Osteoblast (primary cell): ENCODE measurements around the gene KIAA1217. TPM values are rescaled to one million over a fixed set of nuclear protein-coding genes. Genes with fewer than 3 reads are reported as not detected.

Experiments
- DNase-seq: peaks from one replicate; pipeline ENCODE4 v3.0.0; 2011; ENCODE audit warnings: low spot score, mixed read lengths; ENCODE audit not compliant: insufficient read length; ENCODE audit errors: missing footprints
- H2AFZ ChIP-seq: 2 replicates; pipeline ENCODE4 v1.6.0; 2011; ENCODE audit warnings: mild to moderate bottlenecking, low read length
- H3K27ac ChIP-seq: 2 replicates; pipeline ENCODE4 v1.5.1; 2011; ENCODE audit warnings: mild to moderate bottlenecking, low read depth, low read length, moderate library complexity
- H3K27me3 ChIP-seq: 2 replicates; pipeline ENCODE4 v1.6.0; 2012; ENCODE audit warnings: mild to moderate bottlenecking, control low read depth, inconsistent platforms, low read length, moderate library complexity; ENCODE audit not compliant: insufficient read depth
- H3K36me3 ChIP-seq: 2 replicates; pipeline ENCODE4 v1.5.1; 2011; ENCODE audit warnings: mild to moderate bottlenecking, low read length, control low read depth, moderate library complexity; ENCODE audit not compliant: insufficient read depth
- H3K4me1 ChIP-seq: 2 replicates; pipeline ENCODE4 v1.5.1; 2011; ENCODE audit warnings: mild to moderate bottlenecking, low read length, control low read depth, moderate library complexity; ENCODE audit not compliant: insufficient read depth
- H3K4me2 ChIP-seq: 2 replicates; pipeline ENCODE4 v1.6.0; 2011; ENCODE audit warnings: mild to moderate bottlenecking, low read length; ENCODE audit not compliant: insufficient read depth
- H3K4me3 ChIP-seq: fragments of 200-600 bp; sonication (generic); 3 replicates; pipeline ENCODE4 v1.5.1; 2012; ENCODE audit warnings: mild to moderate bottlenecking, low read length, inconsistent platforms; ENCODE audit not compliant: insufficient read depth
- H3K79me2 ChIP-seq: 2 replicates; pipeline ENCODE4 v1.6.0; 2012; ENCODE audit warnings: mild to moderate bottlenecking, low read length, control low read depth, inconsistent platforms; ENCODE audit not compliant: insufficient read depth
- H3K9me3 ChIP-seq: 2 replicates; pipeline ENCODE4 v1.5.1; 2011; ENCODE audit warnings: low read depth, low read length, control low read depth
- H4K20me1 ChIP-seq: 2 replicates; pipeline ENCODE4 v1.6.0; 2012; ENCODE audit warnings: mild to moderate bottlenecking, low read length, control low read depth; ENCODE audit not compliant: insufficient read depth
- total RNA-seq: library from RNA; depleted of rRNA; stranded (reverse); fragments of >200 nt; gene quantifications from 2 replicates; pipeline ENCODE4 v1.2.3, GENCODE V29; 2012
- TF ChIP-seq, protein P1 (sequence below): IDR thresholded peaks from 2 replicates; pipeline ENCODE4 v1.5.1; 2011; ENCODE audit warnings: mild to moderate bottlenecking, low read depth, low read length, moderate library complexity; ENCODE audit errors: extremely low read depth

KIAA1217 gene
- total RNA-seq, 1 donor, result 51.0 TPM

DNA sequence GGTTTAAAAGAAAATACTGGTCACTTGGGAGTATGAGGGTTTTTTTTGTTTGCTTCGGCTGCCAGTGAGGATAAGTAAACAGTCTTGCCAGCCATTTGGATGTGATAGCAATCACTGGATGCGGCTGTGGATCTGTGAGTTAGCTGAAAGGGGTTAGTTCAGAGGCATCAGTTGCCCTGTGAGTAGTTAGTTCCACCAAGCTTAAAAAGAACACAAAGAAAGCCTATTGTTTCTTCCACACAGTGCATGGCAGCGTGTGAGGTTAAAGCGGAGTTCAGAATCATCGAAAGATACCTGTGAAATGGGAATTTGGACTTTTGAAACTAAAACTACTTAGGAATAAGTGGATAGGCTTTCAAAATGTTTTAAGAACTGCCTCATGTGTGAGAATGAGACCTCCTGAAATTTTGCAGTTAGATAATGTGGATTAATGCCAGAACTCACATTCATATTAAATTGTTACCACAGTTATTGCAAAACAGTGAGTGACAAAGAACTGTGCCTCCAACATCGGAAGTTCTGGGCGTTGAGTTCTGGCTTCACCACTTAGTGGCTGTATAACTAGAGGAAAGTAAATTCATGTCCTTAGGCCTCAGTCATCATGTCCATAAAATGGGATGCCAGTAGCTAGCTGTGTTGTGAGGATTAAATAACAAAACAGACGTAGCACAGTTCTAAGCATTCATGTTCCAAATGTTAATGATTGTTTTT lies 31.3 kb downstream of the KIAA1217 start:
- TF ChIP-seq, protein P1, sequence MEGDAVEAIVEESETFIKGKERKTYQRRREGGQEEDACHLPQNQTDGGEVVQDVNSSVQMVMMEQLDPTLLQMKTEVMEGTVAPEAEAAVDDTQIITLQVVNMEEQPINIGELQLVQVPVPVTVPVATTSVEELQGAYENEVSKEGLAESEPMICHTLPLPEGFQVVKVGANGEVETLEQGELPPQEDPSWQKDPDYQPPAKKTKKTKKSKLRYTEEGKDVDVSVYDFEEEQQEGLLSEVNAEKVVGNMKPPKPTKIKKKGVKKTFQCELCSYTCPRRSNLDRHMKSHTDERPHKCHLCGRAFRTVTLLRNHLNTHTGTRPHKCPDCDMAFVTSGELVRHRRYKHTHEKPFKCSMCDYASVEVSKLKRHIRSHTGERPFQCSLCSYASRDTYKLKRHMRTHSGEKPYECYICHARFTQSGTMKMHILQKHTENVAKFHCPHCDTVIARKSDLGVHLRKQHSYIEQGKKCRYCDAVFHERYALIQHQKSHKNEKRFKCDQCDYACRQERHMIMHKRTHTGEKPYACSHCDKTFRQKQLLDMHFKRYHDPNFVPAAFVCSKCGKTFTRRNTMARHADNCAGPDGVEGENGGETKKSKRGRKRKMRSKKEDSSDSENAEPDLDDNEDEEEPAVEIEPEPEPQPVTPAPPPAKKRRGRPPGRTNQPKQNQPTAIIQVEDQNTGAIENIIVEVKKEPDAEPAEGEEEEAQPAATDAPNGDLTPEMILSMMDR, result no peak
- H3K4me2 ChIP-seq, result no peak overlapping the region
- no peak overlapping the region for H3K4me3 ChIP-seq
- H3K4me1 ChIP-seq, result no peaks in the 10 kb centered on the region
- H3K36me3 ChIP-seq, result no peaks in the 10 kb centered on the region
- no peaks in the 10 kb centered on the region for H3K79me2 ChIP-seq
- no peak overlapping the region for H3K27ac ChIP-seq
- H2AFZ ChIP-seq, result no peak overlapping the region
- DNase-seq, result no peak
- H4K20me1 ChIP-seq, result no peaks in the 10 kb centered on the region
- H3K9me3 ChIP-seq, result no peaks in the 10 kb centered on the region
- H3K27me3 ChIP-seq, result no peaks in the 10 kb centered on the region

- Histone ChIP-seq H3K4me1 (no peaks in the 10 kb centered on the region), H2AFZ (no peak overlapping the region), H3K79me2 (no peaks in the 10 kb centered on the region), H3K4me2 (no peak overlapping the region), H3K9me3 (no peaks in the 10 kb centered on the region), H3K4me3 (no peak overlapping the region), H3K27ac (no peak overlapping the region), H3K36me3 (no peaks in the 10 kb centered on the region), H4K20me1 (no peaks in the 10 kb centered on the region), H3K27me3 (no peaks in the 10 kb centered on the region)
- DNase-seq, result no peak
- TF ChIP-seq, protein P1, result no peak
These were observed 32.6 kb downstream of the KIAA1217 start for GRCh38 chr10:24241536-24242040.

GRCh38 chr10:24242562-24242961 lies 33.6 kb downstream of the KIAA1217 start:
- H3K4me1 ChIP-seq, result no peaks in the 10 kb centered on the region
- H3K36me3 ChIP-seq, result no peaks in the 10 kb centered on the region
- no peaks in the 10 kb centered on the region for H3K79me2 ChIP-seq
- TF ChIP-seq, protein P1, result no peak
- H3K27ac ChIP-seq, result no peak overlapping the region
- no peak overlapping the region for H2AFZ ChIP-seq
- no peak for DNase-seq
- H3K4me3 ChIP-seq, result no peak overlapping the region
- H3K27me3 ChIP-seq, result no peaks in the 10 kb centered on the region
- H3K9me3 ChIP-seq, result no peaks in the 10 kb centered on the region
- H3K4me2 ChIP-seq, result no peak overlapping the region
- H4K20me1 ChIP-seq, result no peaks in the 10 kb centered on the region

- TF ChIP-seq, protein P1, result no peak
- H3K4me1 ChIP-seq, result no peaks in the 10 kb centered on the region
- no peak overlapping the region for H2AFZ ChIP-seq
- no peak overlapping the region for H3K4me2 ChIP-seq
- H3K27me3 ChIP-seq, result no peaks in the 10 kb centered on the region
- no peak overlapping the region for H3K4me3 ChIP-seq
- no peak overlapping the region for H3K27ac ChIP-seq
- H3K36me3 ChIP-seq, result no peaks in the 10 kb centered on the region
- no peaks in the 10 kb centered on the region for H4K20me1 ChIP-seq
- no peak for DNase-seq
- H3K9me3 ChIP-seq, result no peaks in the 10 kb centered on the region
- H3K79me2 ChIP-seq, result no peaks in the 10 kb centered on the region
These were observed 37.4 kb downstream of the KIAA1217 start for GRCh38 chr10:24246365-24246764.
